ENCODE data around the gene GRXCR2. TPM values are rescaled to one million over a fixed set of nuclear protein-coding genes. Genes with fewer than 3 reads are reported as not detected.

The GRXCR2 gene
- total and polyA plus RNA-seq, 2 of the 4 experiments (the other 2 are of a cell fraction), result not detected

GRCh38 chr5:145874765-145875164 lies 2.0 kb upstream of the GRXCR2 start:
- ChIA-PET POLR2A (ENCODE audit: unreplicated experiment) (no interaction called here), CTCF (no interaction called here)
- no peak overlapping the region for H2AK9ac ChIP-seq (replicated peaks; ENCODE audit: low read depth, low read length, poor library complexity)
- no peak overlapping the region for H3K4me2 ChIP-seq (ENCODE audit: low read depth, low read length)
- H3K23ac ChIP-seq (ENCODE audit: low read depth, low read length), result no peak overlapping the region
- no peak overlapping the region for H4K8ac ChIP-seq (ENCODE audit: low read depth in 2 of 2, low read length in 2 of 2)
- no peak overlapping the region for H3K27ac ChIP-seq (ENCODE audit: insufficient read depth, low read length)
- no peak overlapping the region for H3K4me3 ChIP-seq (ENCODE audit: insufficient read depth, low read depth, low read length)
- no peak overlapping the region for H3K18ac ChIP-seq (ENCODE audit: low read depth, low read length)
- H4K20me1 ChIP-seq (ENCODE audit: insufficient read depth, low read length), result no peaks in the 10 kb centered on the region
- intact Hi-C loops (cut with micrococcal nuclease) (no loop called here), dilution Hi-C loops (cut with HindIII; ENCODE audit: low sequenced_read_pairs, unreplicated experiment) (no loop called here), in situ Hi-C loops (cut with MboI; ENCODE audit: low sequenced_read_pairs) (no loop called here)
- no peak overlapping the region for H2BK15ac ChIP-seq (ENCODE audit: low read depth, low read length)
- no peak overlapping the region for H2AFZ ChIP-seq (replicated peaks; ENCODE audit: low read length, poor library complexity)
- H3K56ac ChIP-seq (ENCODE audit: extremely low read depth, insufficient read depth, low read length), result no peak overlapping the region
- DNase-seq (no peak), ATAC-seq (ENCODE audit: low read depth) (no peak)
- H4K5ac ChIP-seq (ENCODE audit: low read depth, low read length), result no peak overlapping the region
- peaks cover 9% of the 10 kb centered on the region for H3K27me3 ChIP-seq (ENCODE audit: control insufficient read depth, insufficient read depth, low read length)
- H3K79me1 ChIP-seq (ENCODE audit: low read depth in 1 of 2, low read length in 2 of 2), result no peaks in the 10 kb centered on the region
- H4K91ac ChIP-seq (ENCODE audit: insufficient read depth, low read depth, low read length), result no peak overlapping the region
- no TSS peak for BruUV-seq (replicated peaks)
- H2BK5ac ChIP-seq (ENCODE audit: low read depth, low read length, poor library complexity, severe bottlenecking), result no peak overlapping the region
- no peak overlapping the region for H2BK20ac ChIP-seq (ENCODE audit: low read depth, low read length)
- no peak overlapping the region for H2BK120ac ChIP-seq (ENCODE audit: low read depth, low read length)
- H2AK5ac ChIP-seq (ENCODE audit: low read depth, low read length), result no peak overlapping the region
- no peaks in the 10 kb centered on the region for H3K9me3 ChIP-seq (ENCODE audit: control insufficient read depth, insufficient read depth, low read length)
- no peaks in the 10 kb centered on the region for H3K9me1 ChIP-seq (ENCODE audit: insufficient read depth, low read length)
- TF ChIP-seq RAD21 (IDR thresholded peaks at IDR 0.05; ENCODE audit: low read length) (no peak), MAZ (IDR thresholded peaks at IDR 0.05; ENCODE audit: borderline replicate concordance, low read depth, low read length) (no peak), POLR2A (IDR thresholded peaks at IDR 0.05; ENCODE audit: low read depth, low read length) (no peak), RFX5 (IDR thresholded peaks at IDR 0.05; ENCODE audit: low read depth, low read length) (no peak), CHD1 (IDR thresholded peaks at IDR 0.05; ENCODE audit: low read depth, low read length) (no peak), BHLHE40 (IDR thresholded peaks at IDR 0.05; ENCODE audit: low read depth, low read length) (no peak), SMC3 (IDR thresholded peaks at IDR 0.05; ENCODE audit: low read depth, low read length) (no peak), MAFK (IDR thresholded peaks at IDR 0.05; ENCODE audit: low read depth, low read length) (no peak), RCOR1 (IDR thresholded peaks at IDR 0.05; ENCODE audit: insufficient replicate concordance, low read length) (no peak), NFE2L2 (IDR thresholded peaks at IDR 0.05; ENCODE audit: low read depth, low read length) (no peak), FOS (IDR thresholded peaks at IDR 0.05; ENCODE audit: low read depth, low read length) (no peak), MXI1 (IDR thresholded peaks at IDR 0.05; ENCODE audit: borderline replicate concordance, low read depth, low read length) (no peak), ELK1 (IDR thresholded peaks at IDR 0.05; ENCODE audit: borderline replicate concordance, low read depth, low read length) (no peak), CEBPB (IDR thresholded peaks at IDR 0.05; ENCODE audit: low read depth, low read length) (no peak)
- TF ChIP-seq, protein P1, sequence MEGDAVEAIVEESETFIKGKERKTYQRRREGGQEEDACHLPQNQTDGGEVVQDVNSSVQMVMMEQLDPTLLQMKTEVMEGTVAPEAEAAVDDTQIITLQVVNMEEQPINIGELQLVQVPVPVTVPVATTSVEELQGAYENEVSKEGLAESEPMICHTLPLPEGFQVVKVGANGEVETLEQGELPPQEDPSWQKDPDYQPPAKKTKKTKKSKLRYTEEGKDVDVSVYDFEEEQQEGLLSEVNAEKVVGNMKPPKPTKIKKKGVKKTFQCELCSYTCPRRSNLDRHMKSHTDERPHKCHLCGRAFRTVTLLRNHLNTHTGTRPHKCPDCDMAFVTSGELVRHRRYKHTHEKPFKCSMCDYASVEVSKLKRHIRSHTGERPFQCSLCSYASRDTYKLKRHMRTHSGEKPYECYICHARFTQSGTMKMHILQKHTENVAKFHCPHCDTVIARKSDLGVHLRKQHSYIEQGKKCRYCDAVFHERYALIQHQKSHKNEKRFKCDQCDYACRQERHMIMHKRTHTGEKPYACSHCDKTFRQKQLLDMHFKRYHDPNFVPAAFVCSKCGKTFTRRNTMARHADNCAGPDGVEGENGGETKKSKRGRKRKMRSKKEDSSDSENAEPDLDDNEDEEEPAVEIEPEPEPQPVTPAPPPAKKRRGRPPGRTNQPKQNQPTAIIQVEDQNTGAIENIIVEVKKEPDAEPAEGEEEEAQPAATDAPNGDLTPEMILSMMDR (conservative IDR thresholded peaks at IDR 0.05; ENCODE audit: low read depth, low read length), result no peak
- TF ChIP-seq, protein P2, sequence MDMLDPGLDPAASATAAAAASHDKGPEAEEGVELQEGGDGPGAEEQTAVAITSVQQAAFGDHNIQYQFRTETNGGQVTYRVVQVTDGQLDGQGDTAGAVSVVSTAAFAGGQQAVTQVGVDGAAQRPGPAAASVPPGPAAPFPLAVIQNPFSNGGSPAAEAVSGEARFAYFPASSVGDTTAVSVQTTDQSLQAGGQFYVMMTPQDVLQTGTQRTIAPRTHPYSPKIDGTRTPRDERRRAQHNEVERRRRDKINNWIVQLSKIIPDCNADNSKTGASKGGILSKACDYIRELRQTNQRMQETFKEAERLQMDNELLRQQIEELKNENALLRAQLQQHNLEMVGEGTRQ (IDR thresholded peaks at IDR 0.05; ENCODE audit: low read depth, low read length), result no peak
- H3K4ac ChIP-seq (ENCODE audit: low read depth, low read length), result no peak overlapping the region
- H3K36me3 ChIP-seq (ENCODE audit: control insufficient read depth, insufficient read depth, low read length), result no peaks in the 10 kb centered on the region
- no peak overlapping the region for H3K14ac ChIP-seq (replicated peaks; ENCODE audit: low read depth, low read length)
- H3K4me1 ChIP-seq (ENCODE audit: control insufficient read depth, insufficient read depth, low read length), result no peaks in the 10 kb centered on the region
- no peak overlapping the region for H3K9ac ChIP-seq (ENCODE audit: low read depth, low read length)
- no CpG with 5 or more reads among the region's 2 CpGs for WGBS, 2 experiments (ENCODE audit: extremely low coverage in 2 of 2, insufficient read length in 1 of 2)
